CD4-positive, alpha-beta T cell treated with Interleukin-21 for 1 hour (primary cell): Measurements from ENCODE around the gene CYP3A4.

Experiments used
- DNase-seq: peaks from one replicate; pipeline ENCODE4 v3.0.0-alpha.2; 2020

The CYP3A4 gene

DNA sequence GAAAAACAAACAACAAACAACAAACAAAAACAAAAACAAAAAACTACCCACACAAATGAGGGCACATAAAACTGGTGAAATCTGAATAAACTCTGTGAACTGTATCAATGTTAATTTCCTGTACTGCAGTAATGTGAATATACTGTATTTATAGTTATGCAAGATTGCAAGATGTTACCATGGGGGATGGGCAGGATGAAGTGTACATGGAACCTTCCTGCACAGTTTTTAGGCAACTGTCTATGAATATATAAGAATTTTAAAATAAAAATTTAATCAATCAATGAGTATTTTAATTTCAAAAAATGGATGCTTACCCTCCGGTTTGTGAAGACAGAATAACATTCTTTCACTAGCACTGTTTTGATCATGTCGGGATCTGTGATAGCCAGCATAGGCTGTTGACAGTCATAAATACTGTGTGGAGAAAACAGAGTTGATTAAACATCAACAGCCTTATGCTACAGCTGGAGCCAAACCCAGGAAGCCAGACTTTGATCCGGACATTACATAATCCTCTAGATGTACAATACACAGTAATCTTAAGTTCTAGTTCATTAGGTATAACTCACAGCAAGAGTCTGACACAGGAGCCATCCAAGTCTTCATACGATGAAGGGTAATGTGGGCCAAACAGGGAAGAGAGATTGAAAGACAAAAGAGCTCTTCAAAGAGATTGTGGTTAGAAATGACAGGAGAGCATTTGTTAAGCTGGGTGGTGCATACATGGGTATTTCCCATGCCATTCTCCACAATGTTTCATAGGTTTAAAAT, 63.8 kb downstream of the CYP3A4 start:
- DNase-seq = no peak

DNA sequence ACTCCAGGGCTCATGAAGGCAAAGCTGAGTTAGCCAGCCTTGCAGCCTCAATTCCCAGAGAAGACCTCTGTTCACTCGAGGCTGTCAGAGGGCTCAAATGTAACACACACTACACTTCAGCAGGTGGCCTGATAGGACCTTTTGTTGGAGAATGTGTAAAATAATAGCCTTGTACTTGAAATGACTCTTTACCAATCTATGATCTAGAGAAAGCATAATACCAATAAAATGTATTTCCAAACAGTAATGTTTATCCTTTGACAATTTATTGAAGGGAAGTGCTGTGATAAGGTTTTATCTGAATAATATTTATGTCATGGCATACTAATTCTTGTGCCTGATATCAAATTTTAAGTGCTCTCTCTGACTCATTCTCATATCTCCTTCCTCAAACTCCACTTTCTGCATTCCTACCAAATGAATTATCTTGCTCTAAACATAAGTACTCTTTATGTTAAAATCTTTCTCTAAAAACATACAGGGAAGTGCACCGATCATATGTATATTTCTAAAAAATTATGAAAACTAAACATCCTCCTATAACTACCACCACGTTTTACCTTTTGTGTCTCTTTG, 69.9 kb downstream of the CYP3A4 start:
- DNase-seq = no peak

DNA sequence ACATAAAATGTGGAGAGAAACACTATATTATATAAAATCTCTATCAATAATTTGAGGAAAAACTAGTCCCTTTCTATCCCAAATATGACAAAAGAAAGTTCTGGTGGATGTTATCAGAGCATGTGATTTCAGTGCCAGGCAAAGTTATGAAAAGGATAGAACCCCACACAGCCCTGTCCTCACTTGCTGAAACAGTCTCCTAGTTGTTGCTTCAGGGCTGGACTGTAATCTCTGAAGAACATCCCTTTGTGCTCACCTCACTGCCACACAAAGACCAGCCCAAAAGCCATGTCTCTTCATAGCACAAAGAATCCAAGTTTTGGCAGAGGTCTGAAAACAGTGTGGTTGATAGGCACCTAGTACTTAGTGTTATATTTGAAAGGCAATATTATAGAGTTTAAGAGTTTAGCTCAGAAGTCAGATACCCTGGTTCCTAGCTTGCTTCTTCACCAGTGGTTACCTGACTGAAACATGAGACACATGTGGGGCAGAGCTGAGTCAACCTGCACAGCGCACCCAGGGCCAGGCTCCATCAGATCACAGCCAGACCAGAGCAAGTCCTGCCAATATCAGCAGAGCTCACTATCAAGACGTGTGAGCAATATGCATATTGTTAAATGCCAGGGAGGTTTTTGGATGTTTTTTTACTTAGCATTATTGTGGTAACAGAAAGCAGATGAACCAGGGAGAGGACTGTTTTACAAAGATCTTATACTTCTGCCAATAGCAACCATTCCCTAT, 74.0 kb downstream of the CYP3A4 start:
- DNase-seq = no peak

DNA sequence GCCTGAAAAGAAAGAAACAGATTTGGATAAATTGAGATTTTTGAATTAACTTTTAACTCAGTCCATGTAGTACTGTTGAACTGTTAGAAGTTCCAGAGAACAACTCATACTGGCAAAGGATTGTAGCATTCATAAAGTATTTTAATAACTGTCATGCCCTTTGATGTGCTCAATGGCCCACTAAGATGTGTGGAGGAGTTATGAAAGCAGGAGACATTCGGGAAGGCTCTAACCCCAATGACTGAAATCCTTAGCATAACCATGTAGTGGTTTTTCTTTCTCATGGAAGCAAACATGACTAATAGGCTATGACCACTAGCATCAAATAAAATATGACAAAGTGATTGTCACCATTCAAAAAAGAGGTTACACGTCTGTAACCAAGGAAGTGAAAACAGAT, 74.7 kb downstream of the CYP3A4 start:
- DNase-seq = no peak

DNA sequence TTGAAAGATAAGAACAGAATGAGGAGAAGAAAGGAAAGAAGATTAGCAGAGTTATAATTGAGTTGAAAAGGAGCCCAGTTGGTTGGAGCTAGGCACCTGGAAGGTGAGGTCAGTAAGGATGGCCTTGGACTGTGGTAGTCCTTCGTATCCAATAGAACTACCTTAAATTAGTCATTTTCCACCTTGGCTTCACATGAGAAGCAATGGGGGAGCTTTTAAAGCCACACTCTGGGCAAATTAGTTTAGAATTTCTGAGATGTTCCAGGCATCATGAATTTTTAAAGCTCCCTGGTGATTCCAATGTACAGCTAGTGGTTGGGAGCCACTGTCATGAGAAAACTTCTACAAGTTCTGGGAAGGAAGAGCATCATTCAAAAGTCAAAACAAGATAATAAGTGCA, 76.9 kb downstream of the CYP3A4 start:
- no peak for DNase-seq
